ENCODE measurements around the gene SH3BP5.
"Not testable (repeated sequence)": the region's sequence is repeated elsewhere in the genome, so short reads cannot be mapped to it uniquely, and the experiment has no call there.

The SH3BP5 gene

GRCh38 chr3:15332405-15333098 is at the start of gene SH3BP5:
Gene SH3BP5, minus strand, starts transcription at chr3:15332586. Its CDS starts 178 bp downstream, at chr3:15332408.
- peak; percentile 72 for DNase-seq

GRCh38 chr3:15380980-15381890 is 48.8 kb upstream of the SH3BP5 start:
- no peak for DNase-seq

- DNase-seq: peak; percentile 97
These were observed 45.8 kb upstream of the SH3BP5 start for GRCh38 chr3:15377961-15378791.

- DNase-seq: no peak
These were observed 43.1 kb upstream of the SH3BP5 start for GRCh38 chr3:15375461-15376000.

- no peak for DNase-seq
These were observed 40.5 kb upstream of the SH3BP5 start for GRCh38 chr3:15372918-15373317.

GRCh38 chr3:15368561-15369135 is 36.3 kb upstream of the SH3BP5 start:
- DNase-seq: no peak

GRCh38 chr3:15367059-15367458 is 34.7 kb upstream of the SH3BP5 start:
- DNase-seq: no peak

- DNase-seq: not testable (repeated sequence)
These were observed 31.7 kb upstream of the SH3BP5 start for GRCh38 chr3:15364078-15364477.

- peak; percentile 31 for DNase-seq
These were observed 29.3 kb upstream of the SH3BP5 start for GRCh38 chr3:15361494-15362214.

- DNase-seq: no peak
These were observed 28.6 kb upstream of the SH3BP5 start for GRCh38 chr3:15360788-15361493.

GRCh38 chr3:15359677-15360397 is 27.5 kb upstream of the SH3BP5 start:
- DNase-seq: no peak

- peak; percentile 70 for DNase-seq
These were observed 24.3 kb upstream of the SH3BP5 start for GRCh38 chr3:15356651-15357061.

- no peak for DNase-seq
These were observed 23.8 kb upstream of the SH3BP5 start for GRCh38 chr3:15356176-15356575.

- no peak for DNase-seq
These were observed 22.7 kb upstream of the SH3BP5 start for GRCh38 chr3:15355086-15355485.

- DNase-seq: no peak
These were observed 22.1 kb upstream of the SH3BP5 start for GRCh38 chr3:15354485-15354884.

GRCh38 chr3:15350141-15350540 is 17.8 kb upstream of the SH3BP5 start:
- no peak for DNase-seq

GRCh38 chr3:15349438-15349837 is 17.1 kb upstream of the SH3BP5 start:
- DNase-seq: not testable (repeated sequence)

GRCh38 chr3:15348246-15348645 is 15.9 kb upstream of the SH3BP5 start:
- DNase-seq: no peak

- no peak for DNase-seq
These were observed 15.3 kb upstream of the SH3BP5 start for GRCh38 chr3:15347737-15348110.

- DNase-seq: peak; percentile 55
These were observed 14.8 kb upstream of the SH3BP5 start for GRCh38 chr3:15347063-15347736.
